Measurements from ENCODE around the gene PTPRN2. TPM values are rescaled to one million over a fixed set of nuclear protein-coding genes. Genes with fewer than 3 reads are reported as not detected.
A peak's percentile ranks its signal among the peaks of the same experiment; 100 is the strongest.

Gene PTPRN2
- total and polyA plus RNA-seq, 2 donors from 2014 or later, result 4.8 to 6.2 TPM

DNA sequence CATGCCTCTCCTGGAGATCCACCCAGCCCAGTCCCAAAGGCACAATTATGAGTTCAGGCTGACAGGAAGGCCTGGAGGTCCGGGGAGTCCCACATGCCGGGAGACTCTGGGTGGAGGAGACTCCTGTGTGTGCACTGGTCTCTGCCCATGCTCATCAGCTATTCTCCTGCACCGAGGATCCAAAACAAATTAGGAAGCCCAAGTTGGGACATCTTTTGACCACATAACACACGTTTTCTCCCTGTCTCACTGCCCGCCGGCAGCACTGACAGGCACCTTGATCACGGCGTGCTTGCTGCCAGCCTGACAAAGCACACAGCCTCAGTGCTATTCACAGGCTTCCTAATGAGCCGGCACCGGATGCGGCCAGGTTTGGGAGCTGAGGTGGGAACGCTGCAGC, 412.7 kb downstream of the PTPRN2 start:
- H3K9me3 ChIP-seq (ENCODE audit: control insufficient read depth in 2 of 3, insufficient read depth in 1 of 3, low read length in 3 of 3), result peaks cover 0 to 17% (median 2%) of the 10 kb centered on the region in 3 donors
- H3K27ac ChIP-seq (ENCODE audit: low read depth in 2 of 2, low read length in 2 of 2), result no peak overlapping the region
- H3K4me1 ChIP-seq (ENCODE audit: control insufficient read depth in 2 of 3, insufficient read depth in 2 of 3, low read depth in 1 of 3, low read length in 3 of 3), result no peaks in the 10 kb centered on the region
- TF ChIP-seq, protein P1, sequence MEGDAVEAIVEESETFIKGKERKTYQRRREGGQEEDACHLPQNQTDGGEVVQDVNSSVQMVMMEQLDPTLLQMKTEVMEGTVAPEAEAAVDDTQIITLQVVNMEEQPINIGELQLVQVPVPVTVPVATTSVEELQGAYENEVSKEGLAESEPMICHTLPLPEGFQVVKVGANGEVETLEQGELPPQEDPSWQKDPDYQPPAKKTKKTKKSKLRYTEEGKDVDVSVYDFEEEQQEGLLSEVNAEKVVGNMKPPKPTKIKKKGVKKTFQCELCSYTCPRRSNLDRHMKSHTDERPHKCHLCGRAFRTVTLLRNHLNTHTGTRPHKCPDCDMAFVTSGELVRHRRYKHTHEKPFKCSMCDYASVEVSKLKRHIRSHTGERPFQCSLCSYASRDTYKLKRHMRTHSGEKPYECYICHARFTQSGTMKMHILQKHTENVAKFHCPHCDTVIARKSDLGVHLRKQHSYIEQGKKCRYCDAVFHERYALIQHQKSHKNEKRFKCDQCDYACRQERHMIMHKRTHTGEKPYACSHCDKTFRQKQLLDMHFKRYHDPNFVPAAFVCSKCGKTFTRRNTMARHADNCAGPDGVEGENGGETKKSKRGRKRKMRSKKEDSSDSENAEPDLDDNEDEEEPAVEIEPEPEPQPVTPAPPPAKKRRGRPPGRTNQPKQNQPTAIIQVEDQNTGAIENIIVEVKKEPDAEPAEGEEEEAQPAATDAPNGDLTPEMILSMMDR (IDR thresholded peaks at IDR 0.05; ENCODE audit: borderline replicate concordance, extremely low read depth, insufficient read depth), result no peak
- intact Hi-C loops (cut with DNase I), result no loop called here
- H3K36me3 ChIP-seq (ENCODE audit: control insufficient read depth in 2 of 3, insufficient read depth in 3 of 3, low read length in 3 of 3), result no peaks in the 10 kb centered on the region
- DNase-seq, result peak in 1 of 5 donors; percentile 32
- no peak for FAIRE-seq
- no peak overlapping the region for H3K9ac ChIP-seq (ENCODE audit: low read length in 3 of 3)
- H3K4me3 ChIP-seq (ENCODE audit: low read length in 3 of 3), result no peak overlapping the region
- no peaks in the 10 kb centered on the region for H3K27me3 ChIP-seq (ENCODE audit: control insufficient read depth, insufficient read depth, low read length)

DNA sequence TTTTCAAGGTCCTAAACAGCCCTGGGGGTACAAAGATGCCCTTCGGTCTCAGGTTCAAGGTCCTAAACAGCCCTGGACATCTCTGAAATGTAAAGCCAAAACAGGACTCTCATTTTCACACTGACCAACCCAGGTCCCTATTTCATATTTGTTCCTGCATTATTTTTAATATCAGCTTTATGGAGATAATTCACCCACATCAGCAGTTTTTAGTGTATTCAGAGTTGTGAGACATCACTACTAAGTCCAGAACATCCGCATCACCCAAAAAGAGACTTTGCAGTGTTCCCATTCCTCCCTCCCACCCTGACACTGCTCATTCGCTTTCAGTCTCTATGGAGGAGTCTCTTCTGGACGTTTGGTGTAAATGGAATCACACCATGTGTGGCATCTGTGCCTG, 420.2 kb downstream of the PTPRN2 start:
- no peak overlapping the region for H3K9ac ChIP-seq (ENCODE audit: low read length in 3 of 3)
- peaks cover 0 to under 1% (median 0%) of the 10 kb centered on the region in 3 donors for H3K9me3 ChIP-seq (ENCODE audit: control insufficient read depth in 2 of 3, insufficient read depth in 1 of 3, low read length in 3 of 3)
- H3K4me1 ChIP-seq (ENCODE audit: control insufficient read depth in 2 of 3, insufficient read depth in 2 of 3, low read depth in 1 of 3, low read length in 3 of 3), result no peaks in the 10 kb centered on the region
- no peak for DNase-seq
- TF ChIP-seq, protein P1 (IDR thresholded peaks at IDR 0.05; ENCODE audit: borderline replicate concordance, extremely low read depth, insufficient read depth), result no peak
- no peak for FAIRE-seq
- no peak overlapping the region for H3K27ac ChIP-seq (ENCODE audit: low read depth in 2 of 2, low read length in 2 of 2)
- H3K27me3 ChIP-seq (ENCODE audit: control insufficient read depth, insufficient read depth, low read length), result no peaks in the 10 kb centered on the region
- H3K4me3 ChIP-seq (ENCODE audit: low read length in 3 of 3), result no peak overlapping the region
- H3K36me3 ChIP-seq (ENCODE audit: control insufficient read depth in 2 of 3, insufficient read depth in 3 of 3, low read length in 3 of 3), result no peaks in the 10 kb centered on the region
- intact Hi-C loops (cut with DNase I), result no loop called here

DNA sequence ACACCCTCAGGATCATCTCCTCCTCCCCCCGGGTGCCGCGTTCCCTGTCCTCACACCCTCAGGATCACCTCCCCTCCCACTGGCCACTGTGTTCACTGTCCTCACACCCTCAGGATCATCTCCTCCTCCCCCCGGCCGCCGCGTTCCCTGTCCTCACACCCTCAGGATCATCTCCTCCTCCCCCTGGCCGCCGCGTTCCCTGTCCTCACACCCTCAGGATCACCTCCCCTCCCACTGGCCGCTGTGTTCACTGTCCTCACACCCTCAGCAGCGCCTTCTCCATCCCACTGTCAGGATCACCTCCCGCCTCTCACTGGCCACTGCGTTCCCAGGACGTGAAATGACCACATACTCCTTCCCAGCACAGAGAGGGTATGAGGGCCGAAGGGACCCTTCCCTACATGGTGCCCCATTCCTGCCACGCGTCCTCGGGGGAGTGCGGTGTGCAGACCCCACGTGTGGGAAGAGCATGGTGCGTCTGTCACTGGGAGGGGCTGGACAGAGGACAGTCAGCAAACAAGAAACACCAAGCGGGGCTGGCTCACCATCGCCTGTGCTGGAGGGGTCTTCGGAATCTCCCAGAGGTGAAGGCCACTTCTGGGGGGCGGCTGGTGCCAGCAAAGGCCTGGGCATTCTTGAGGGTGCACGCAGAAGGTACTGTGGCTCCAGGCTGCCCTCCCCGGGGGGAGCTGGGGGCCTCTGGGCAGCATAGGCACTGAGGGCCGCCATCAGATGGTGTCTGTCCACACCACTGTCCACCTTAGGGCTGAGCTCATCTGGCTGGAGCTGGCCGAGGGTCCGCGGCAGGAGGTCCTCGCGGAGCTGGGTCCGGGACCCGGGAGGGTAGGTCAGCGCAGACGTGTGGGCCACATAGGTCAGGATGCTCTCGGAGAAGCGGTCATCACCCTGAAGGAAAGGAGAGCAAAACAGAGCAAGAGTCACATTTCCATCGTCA, 421.0 kb downstream of the PTPRN2 start:
- TF ChIP-seq, protein P1 (IDR thresholded peaks at IDR 0.05; ENCODE audit: borderline replicate concordance, extremely low read depth, insufficient read depth), result no peak
- intact Hi-C loops (cut with DNase I), result no loop called here
- no peak for FAIRE-seq
- H3K9me3 ChIP-seq (ENCODE audit: control insufficient read depth in 2 of 3, insufficient read depth in 1 of 3, low read length in 3 of 3), result no peaks in the 10 kb centered on the region
- H3K9ac ChIP-seq (ENCODE audit: low read length in 3 of 3), result no peak overlapping the region
- no peak overlapping the region for H3K4me3 ChIP-seq (ENCODE audit: low read length in 3 of 3)
- no peaks in the 10 kb centered on the region for H3K4me1 ChIP-seq (ENCODE audit: control insufficient read depth in 2 of 3, insufficient read depth in 2 of 3, low read depth in 1 of 3, low read length in 3 of 3)
- no peak overlapping the region for H3K27ac ChIP-seq (ENCODE audit: low read depth in 2 of 2, low read length in 2 of 2)
- no peaks in the 10 kb centered on the region for H3K36me3 ChIP-seq (ENCODE audit: control insufficient read depth in 2 of 3, insufficient read depth in 3 of 3, low read length in 3 of 3)
- no peak for DNase-seq
- no peaks in the 10 kb centered on the region for H3K27me3 ChIP-seq (ENCODE audit: control insufficient read depth, insufficient read depth, low read length)

All from kidney (tissue), 14 donors.